ENCODE measurements around the gene SLC35F3. TPM values are rescaled to one million over a fixed set of nuclear protein-coding genes. Genes with fewer than 3 reads are reported as not detected.

SLC35F3 gene
- polyA plus RNA-seq, 1 donor (not counting 4 experiments of a cell fraction or from before 2014, with no cell fraction given), result 13.8 TPM

DNA sequence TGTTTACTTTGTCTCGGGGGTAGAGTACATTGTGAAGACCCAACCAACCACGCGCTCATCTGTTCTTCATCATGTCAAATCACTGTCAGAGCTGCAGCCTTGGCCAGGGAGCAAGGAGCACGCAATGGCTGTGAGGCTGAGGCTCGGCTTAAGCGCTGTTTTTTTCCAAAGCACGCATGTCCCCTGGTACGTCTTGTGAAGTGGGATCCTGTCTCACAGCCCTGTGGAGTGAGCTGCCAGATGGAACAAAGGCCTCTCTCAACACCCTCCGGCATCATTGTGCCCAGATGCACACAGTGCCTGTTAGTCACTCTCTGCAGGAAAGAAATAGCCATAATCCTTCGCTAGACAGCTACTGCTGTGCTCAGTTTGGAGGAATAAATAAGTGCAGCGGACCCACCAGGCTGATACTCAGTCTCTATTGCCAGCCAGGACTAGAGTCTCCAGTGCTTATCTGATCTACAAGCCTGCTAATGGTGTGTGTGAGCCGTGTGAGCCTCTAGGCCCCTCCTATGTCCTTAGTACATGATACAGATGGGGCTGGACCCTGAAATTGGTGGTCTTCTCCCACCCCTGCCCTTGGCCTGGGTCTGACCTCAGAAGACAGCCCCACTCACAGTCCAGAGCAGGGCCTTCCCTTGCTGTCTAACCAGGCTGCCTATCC is 377.5 kb downstream of the SLC35F3 start:
- H3K27me3 ChIP-seq (ENCODE audit: control insufficient read depth, extremely low read depth, insufficient read depth, low read length), result no peaks in the 10 kb centered on the region
- peaks cover 0 to 1% of the 10 kb centered on the region in 2 experiments for H3K36me3 ChIP-seq (ENCODE audit: control insufficient read depth in 2 of 2, extremely low read depth in 1 of 2, insufficient read depth in 2 of 2, low read length in 2 of 2)
- no peak overlapping the region for H3K4me2 ChIP-seq (ENCODE audit: control insufficient read depth, extremely low read depth, insufficient read depth, low read depth, low read length)
- no peaks in the 10 kb centered on the region for H3K4me1 ChIP-seq (ENCODE audit: control insufficient read depth, extremely low read depth, insufficient read depth, low read length)
- H3K4me3 ChIP-seq (ENCODE audit: control insufficient read depth in 2 of 3, extremely low read depth in 1 of 3, insufficient read depth in 2 of 3, low read depth in 1 of 3, low read length in 3 of 3), result no peak overlapping the region
- H3K79me2 ChIP-seq (ENCODE audit: control insufficient read depth, insufficient read depth, low read length), result no peaks in the 10 kb centered on the region
- dilution Hi-C loops (cut with MboI; ENCODE audit: extremely low pct_ligation_motif_present, low sequenced_read_pairs), result no loop called here
- no peak for TF ChIP-seq EZH2 (IDR thresholded peaks at IDR 0.05; ENCODE audit: low read length)
- TF ChIP-seq CTCF (optimal IDR thresholded peaks at IDR 0.05 in 1 of 3, IDR thresholded peaks at IDR 0.05 in 1 of 3, conservative IDR thresholded peaks at IDR 0.05 in 1 of 3; ENCODE audit: extremely low read depth in 1 of 3, insufficient read depth in 2 of 3, low read length in 3 of 3), result no peak
- H3K9ac ChIP-seq (ENCODE audit: control insufficient read depth, extremely low read depth, insufficient read depth, low read length), result no peak overlapping the region
- DNase-seq (ENCODE audit: low read depth, low spot score), result no peak
- no peaks in the 10 kb centered on the region for H3K9me3 ChIP-seq (ENCODE audit: control insufficient read depth, low read depth, low read length)
- H4K20me1 ChIP-seq (ENCODE audit: control insufficient read depth, extremely low read depth, insufficient read depth, low read length), result no peaks in the 10 kb centered on the region
- no peak overlapping the region for H3K27ac ChIP-seq (ENCODE audit: control insufficient read depth, insufficient read depth, low read length)
- no peaks in the 10 kb centered on the region for H3K9me1 ChIP-seq (ENCODE audit: control insufficient read depth, extremely low read depth, insufficient read depth, low read length)
- FAIRE-seq, result no peak
- no peak overlapping the region for H2AFZ ChIP-seq (ENCODE audit: control insufficient read depth, low read length)

- DNase-seq (ENCODE audit: low read depth, low spot score), result no peak
- Histone ChIP-seq H3K27ac (ENCODE audit: control insufficient read depth, insufficient read depth, low read length) (no peak overlapping the region), H3K4me2 (ENCODE audit: control insufficient read depth, extremely low read depth, insufficient read depth, low read depth, low read length) (no peak overlapping the region), H3K9me1 (ENCODE audit: control insufficient read depth, extremely low read depth, insufficient read depth, low read length) (no peaks in the 10 kb centered on the region), H3K79me2 (ENCODE audit: control insufficient read depth, insufficient read depth, low read length) (no peaks in the 10 kb centered on the region), H3K4me3 (ENCODE audit: control insufficient read depth in 2 of 3, extremely low read depth in 1 of 3, insufficient read depth in 2 of 3, low read depth in 1 of 3, low read length in 3 of 3) (no peak overlapping the region), H4K20me1 (ENCODE audit: control insufficient read depth, extremely low read depth, insufficient read depth, low read length) (no peaks in the 10 kb centered on the region), H2AFZ (ENCODE audit: control insufficient read depth, low read length) (no peak overlapping the region), H3K4me1 (ENCODE audit: control insufficient read depth, extremely low read depth, insufficient read depth, low read length) (no peaks in the 10 kb centered on the region), H3K9me3 (ENCODE audit: control insufficient read depth, low read depth, low read length) (peaks cover 2% of the 10 kb centered on the region), H3K9ac (ENCODE audit: control insufficient read depth, extremely low read depth, insufficient read depth, low read length) (no peak overlapping the region), H3K36me3 (ENCODE audit: control insufficient read depth in 2 of 2, extremely low read depth in 1 of 2, insufficient read depth in 2 of 2, low read length in 2 of 2) (no peaks in the 10 kb centered on the region), H3K27me3 (ENCODE audit: control insufficient read depth, extremely low read depth, insufficient read depth, low read length) (no peaks in the 10 kb centered on the region)
- no peak for FAIRE-seq
- dilution Hi-C loops (cut with MboI; ENCODE audit: extremely low pct_ligation_motif_present, low sequenced_read_pairs), result no loop called here
- TF ChIP-seq CTCF (optimal IDR thresholded peaks at IDR 0.05 in 1 of 3, IDR thresholded peaks at IDR 0.05 in 1 of 3, conservative IDR thresholded peaks at IDR 0.05 in 1 of 3; ENCODE audit: extremely low read depth in 1 of 3, insufficient read depth in 2 of 3, low read length in 3 of 3) (no peak), EZH2 (IDR thresholded peaks at IDR 0.05; ENCODE audit: low read length) (no peak)
Measured at GRCh38 chr1:234286206-234286605, 381.7 kb downstream of the SLC35F3 start.
